Hepatocyte (in vitro differentiated cells): ENCODE measurements around the gene GPR139.

Experiments
- EZH2 ChIP-seq: fragments of 200-600 bp; sonication (generic); IDR thresholded peaks from 2 replicates; pipeline ENCODE4 v1.6.1; 2016; ENCODE audit warnings: antibody characterized with exemption, mild to moderate bottlenecking, borderline replicate concordance
- EZH2phosphoT487 ChIP-seq: fragments of 200-600 bp; sonication (generic); IDR thresholded peaks from one replicate; pipeline ENCODE4 v1.6.1; 2018; ENCODE audit warnings: antibody characterized with exemption, mild to moderate bottlenecking, low read depth, moderate library complexity; ENCODE audit not compliant: unreplicated experiment, severe bottlenecking

DNA sequence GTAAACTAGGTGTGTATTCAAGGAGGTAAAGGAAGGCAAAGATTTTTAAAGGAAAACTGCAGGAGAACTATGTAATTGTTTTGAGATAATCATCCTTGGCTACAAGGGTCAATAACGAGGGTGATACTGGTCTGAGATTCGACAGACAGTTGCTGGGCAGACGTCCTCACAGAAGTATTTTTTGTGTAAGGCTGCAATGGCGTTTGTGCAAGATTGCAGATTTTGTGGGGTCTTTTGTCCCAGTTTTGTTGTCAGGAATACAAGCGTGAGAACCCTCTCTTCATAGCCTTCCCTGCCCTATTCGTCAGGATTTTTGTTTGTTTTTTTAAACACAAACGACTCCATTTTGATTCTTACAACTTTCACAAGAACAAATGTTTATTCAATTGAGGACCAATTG is 57.5 kb downstream of the GPR139 start:
- TF ChIP-seq EZH2 (no peak), EZH2phosphoT487 (no peak)
